A549 (cell line): ENCODE measurements around the gene GPAM. TPM values are rescaled to one million over a fixed set of nuclear protein-coding genes. Genes with fewer than 3 reads are reported as not detected.

ENCODE experiments used
- ATAC-seq, 2 experiments: fragments of 200-7000 bp in 1 of 2; fragments of >200 bp in 1 of 2; cut with Nextera tagmentation in 1 of 2; cut with Tn5 transposase in 1 of 2; 3 replicates each; pipeline versions ENCODE4 v1.8.0 to v1.9.1; 2018 to 2020; ENCODE audit warnings: mild to moderate bottlenecking in 1 of 2, moderate library complexity in 1 of 2
- CTCF ChIA-PET: fragments of 300-600 bp; sonication (Branson Sonifier 250); formaldehyde crosslinking; extraction: SDS; loops from one replicate; lab custom pipeline; 2021; ENCODE audit warnings: antibody characterized with exemption, inconsistent platforms; lab: Yijun Ruan, JAX
- POLR2A ChIA-PET: fragments of 350-600 bp; formaldehyde crosslinking; extraction: SDS; loops from one replicate; lab custom pipeline; 2021; ENCODE audit warnings: antibody characterized with exemption, inconsistent platforms; lab: Yijun Ruan, JAX
- DNase-seq, 2 experiments: peaks; one replicate each; pipeline versions ENCODE4 v3.0.0 to v3.0.0-alpha.2; 2011 to 2016; ENCODE audit warnings: low read depth in 1 of 2, low spot score in 1 of 2
- FAIRE-seq: peaks from 2 replicates; lab custom pipeline; 2011; peaks lifted over from hg19 to GRCh38; lab: Jason Lieb, UNC
- H3K27ac ChIP-seq, 2 experiments: fragments of >200 bp; sonication (Bioruptor Twin); formaldehyde crosslinking; 3 replicates each; pipeline ENCODE4 v1.5.1; 2016 to 2017
- H3K4me1 ChIP-seq: fragments of >200 bp; sonication (Bioruptor Twin); formaldehyde crosslinking; 3 replicates; pipeline ENCODE4 v1.6.1; 2016
- H3K4me2 ChIP-seq: fragments of >200 bp; sonication (Bioruptor Twin); formaldehyde crosslinking; 3 replicates; pipeline ENCODE4 v1.6.1; 2016
- H3K4me3 ChIP-seq: fragments of >200 bp; sonication (Bioruptor Twin); formaldehyde crosslinking; 3 replicates; pipeline ENCODE4 v1.5.1; 2016
- H3K9me3 ChIP-seq: fragments of >200 bp; sonication (Bioruptor Twin); formaldehyde crosslinking; 3 replicates; pipeline ENCODE4 v1.6.1; 2016
- CEBPB ChIP-seq, 2 experiments: fragments of >200 bp in 1 of 2; sonication (Bioruptor Twin) in 1 of 2; formaldehyde crosslinking in 1 of 2; IDR thresholded peaks; 2 replicates each; pipeline ENCODE4 v1.6.1; 2012 to 2016
- EHMT2 ChIP-seq: fragments of 200-600 bp; sonication (generic); IDR thresholded peaks from 2 replicates; pipeline ENCODE4 v1.6.1; 2016; ENCODE audit warnings: antibody characterized with exemption, low read depth, mild to moderate bottlenecking, moderate library complexity
- HOXA7 ChIP-seq: fragments of 250-450 bp; sonication (Bioruptor Pico); IDR thresholded peaks from 2 replicates; pipeline ENCODE4 v1.5.0; 2020; ENCODE audit warnings: mild to moderate bottlenecking, moderate library complexity
- HOXB5 ChIP-seq: fragments of 250-450 bp; sonication (Bioruptor Pico); IDR thresholded peaks from 2 replicates; pipeline ENCODE4 v1.5.0; 2020; ENCODE audit warnings: mild to moderate bottlenecking, moderate library complexity
- KDM1A ChIP-seq: fragments of 200-600 bp; sonication (generic); IDR thresholded peaks from 2 replicates; pipeline ENCODE4 v1.6.1; 2016; ENCODE audit warnings: low read depth, mild to moderate bottlenecking
- KDM5A ChIP-seq: fragments of 200-600 bp; sonication (generic); IDR thresholded peaks from 2 replicates; pipeline ENCODE4 v1.6.1; 2016; ENCODE audit warnings: antibody characterized with exemption, mild to moderate bottlenecking
- MAFK ChIP-seq: fragments of 450-650 bp; IDR thresholded peaks from 2 replicates; pipeline ENCODE4 v1.6.1; 2014; ENCODE audit not compliant: partially characterized antibody
- NFE2L2 ChIP-seq: fragments of 150-350 bp; conservative IDR thresholded peaks from 2 replicates; pipeline ENCODE4 v1.6.1; 2014; ENCODE audit warnings: low read length
- NPAS2 ChIP-seq: fragments of 250-450 bp; sonication (Bioruptor Pico); IDR thresholded peaks from 2 replicates; pipeline ENCODE4 v1.8.0; 2022; ENCODE audit warnings: mild to moderate bottlenecking, moderate library complexity, borderline replicate concordance
- PHF8 ChIP-seq: fragments of 200-600 bp; sonication (generic); IDR thresholded peaks from 2 replicates; pipeline ENCODE4 v1.6.1; 2016; ENCODE audit warnings: low read depth, mild to moderate bottlenecking, antibody characterized with exemption, moderate library complexity, borderline replicate concordance
- POLR2A ChIP-seq: IDR thresholded peaks from 2 replicates; pipeline ENCODE4 v1.6.1; 2012; ENCODE audit warnings: mild to moderate bottlenecking, low read length
- POLR2AphosphoS2 ChIP-seq: conservative IDR thresholded peaks from 2 replicates; pipeline ENCODE4 v1.6.1; 2012; ENCODE audit warnings: low read length, improper control_type of control experiment, inconsistent platforms
- RAD21 ChIP-seq, 2 experiments: fragments of >200 bp in 1 of 2; sonication (Bioruptor Twin) in 1 of 2; formaldehyde crosslinking in 1 of 2; IDR thresholded peaks in 1 of 2; conservative IDR thresholded peaks in 1 of 2; 2 replicates in 1 of 2; 3 replicates in 1 of 2; pipeline ENCODE4 v1.6.1; 2012 to 2018; ENCODE audit warnings: inconsistent platforms in 1 of 2
- RARB ChIP-seq: fragments of 250-450 bp; sonication (Bioruptor Pico); IDR thresholded peaks from 2 replicates; pipeline ENCODE4 v1.8.0; 2021; ENCODE audit warnings: mild to moderate bottlenecking, moderate library complexity
- RCOR1 ChIP-seq: fragments of 150-350 bp; IDR thresholded peaks from 2 replicates; pipeline ENCODE4 v1.6.1; 2014; ENCODE audit warnings: antibody characterized with exemption, low read length, low read depth
- RFX5 ChIP-seq: fragments of 450-650 bp; IDR thresholded peaks from 2 replicates; pipeline ENCODE4 v1.7.1; 2014; ENCODE audit warnings: antibody characterized with exemption, mild to moderate bottlenecking, moderate library complexity
- SREBF2 ChIP-seq: fragments of 450-650 bp; IDR thresholded peaks from 2 replicates; pipeline ENCODE4 v1.6.1; 2014; ENCODE audit warnings: mild to moderate bottlenecking, moderate library complexity
- TFCP2L1 ChIP-seq: fragments of 250-450 bp; sonication (Bioruptor Pico); IDR thresholded peaks from 2 replicates; pipeline ENCODE4 v1.5.0; 2021; ENCODE audit warnings: mild to moderate bottlenecking
- ZC3H11A ChIP-seq: fragments of 450-650 bp; IDR thresholded peaks from 2 replicates; pipeline ENCODE4 v1.6.1; 2014; ENCODE audit warnings: antibody characterized with exemption, mild to moderate bottlenecking
- ZSCAN20 ChIP-seq: fragments of 250-450 bp; sonication (Bioruptor Pico); IDR thresholded peaks from 2 replicates; pipeline ENCODE4 v1.8.0; 2022; ENCODE audit warnings: mild to moderate bottlenecking, moderate library complexity
- WGBS: methylation state at CpG from one replicate; pipeline ENCODE4 v1.1.6; 2017; ENCODE audit errors: missing lambda C conversion rate; 5-methylcytosine and 5-hydroxymethylcytosine counted together
- polyA plus RNA-seq, 4 experiments: library from polyadenylated mRNA; depleted of rRNA in 3 of 4; stranded (reverse); fragments of >200 nt; fragmentation: RNase III in 1 of 4; extraction: RNeasy Plus Mini Kit Qiagen cat#74134 plus additional on column Dnase treatment in 1 of 4; gene quantifications; 2 replicates in 3 of 4; 3 replicates in 1 of 4; pipeline ENCODE4 v1.2.3, GENCODE V29; 2011 to 2017
- TF ChIP-seq, protein P1 (sequence below): fragments of 450-650 bp; IDR thresholded peaks from 2 replicates; pipeline ENCODE4 v1.6.1; 2014; ENCODE audit warnings: antibody characterized with exemption
- TF ChIP-seq, protein P2 (sequence below): fragments of 250-450 bp; sonication (Bioruptor Pico); IDR thresholded peaks from 2 replicates; pipeline ENCODE4 v1.5.0; 2021; ENCODE audit warnings: mild to moderate bottlenecking, moderate library complexity, borderline replicate concordance
- TF ChIP-seq, protein P3 (sequence below): fragments of 250-450 bp; sonication (Bioruptor Pico); IDR thresholded peaks from 2 replicates; pipeline ENCODE4 v1.5.0; 2020; ENCODE audit warnings: low read depth, mild to moderate bottlenecking, moderate library complexity
- TF ChIP-seq, protein P4 (sequence below): IDR thresholded peaks from 2 replicates; pipeline ENCODE4 v1.6.1; 2012; ENCODE audit warnings: low read depth, borderline replicate concordance
- TF ChIP-seq, protein P5 (sequence below): IDR thresholded peaks from 2 replicates; pipeline ENCODE4 v1.6.1; 2012
- TF ChIP-seq, protein P6 (sequence below): fragments of >200 bp; sonication (Bioruptor Twin); formaldehyde crosslinking; IDR thresholded peaks from 3 replicates; pipeline ENCODE4 v1.6.1; 2016

GPAM gene
- polyA plus RNA-seq, 2 of the 4 experiments (the other 2 are of a cell fraction), result 5.7 to 13.3 TPM

DNA sequence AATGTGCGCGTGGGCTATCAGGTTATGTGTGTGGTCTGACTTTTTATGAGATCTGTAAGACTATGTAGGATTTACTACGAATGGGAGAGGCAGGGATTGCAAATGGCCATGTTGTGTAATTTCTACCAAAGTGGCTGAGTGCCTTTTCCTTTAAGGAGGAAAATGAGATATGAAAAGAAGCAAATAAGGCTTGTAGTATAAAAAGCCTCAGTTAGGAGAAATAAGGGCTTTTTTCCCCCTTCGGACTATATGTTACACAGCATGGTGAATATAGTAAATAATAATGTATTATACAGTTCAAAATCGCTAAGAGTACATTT lies 447 bp upstream of the GPAM start:
- peak overlapping the region; percentile 91 to 92 for H3K27ac ChIP-seq
- peak overlapping the region; percentile 93 for H3K4me3 ChIP-seq
- CTCF ChIA-PET, result interaction anchor here (1.4 to 3.4 kb wide), 6 partner anchors 11 to 288 kb away, joined by 3 to 16 read pairs (median 6); no protein-coding TSS in a partner anchor
- FAIRE-seq (no peak), ATAC-seq (no peak), DNase-seq (no peak)
- WGBS, result 2% methylated on average over 5 of the region's 5 CpGs
- peaks cover 11% of the 10 kb centered on the region; the same call in 2 of the 3 replicates for H3K4me1 ChIP-seq
- peaks cover 16% of the 10 kb centered on the region; the same call in 1 of the 3 replicates for H3K9me3 ChIP-seq
- TF ChIP-seq RCOR1, result no peak
- TF ChIP-seq RARB (CRISPR knock-in tag), result no peak
- TF ChIP-seq HOXA7 (CRISPR knock-in tag), result no peak
- TF ChIP-seq, protein P1, sequence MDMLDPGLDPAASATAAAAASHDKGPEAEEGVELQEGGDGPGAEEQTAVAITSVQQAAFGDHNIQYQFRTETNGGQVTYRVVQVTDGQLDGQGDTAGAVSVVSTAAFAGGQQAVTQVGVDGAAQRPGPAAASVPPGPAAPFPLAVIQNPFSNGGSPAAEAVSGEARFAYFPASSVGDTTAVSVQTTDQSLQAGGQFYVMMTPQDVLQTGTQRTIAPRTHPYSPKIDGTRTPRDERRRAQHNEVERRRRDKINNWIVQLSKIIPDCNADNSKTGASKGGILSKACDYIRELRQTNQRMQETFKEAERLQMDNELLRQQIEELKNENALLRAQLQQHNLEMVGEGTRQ, result no peak
- TF ChIP-seq EHMT2, result no peak
- TF ChIP-seq, protein P2, sequence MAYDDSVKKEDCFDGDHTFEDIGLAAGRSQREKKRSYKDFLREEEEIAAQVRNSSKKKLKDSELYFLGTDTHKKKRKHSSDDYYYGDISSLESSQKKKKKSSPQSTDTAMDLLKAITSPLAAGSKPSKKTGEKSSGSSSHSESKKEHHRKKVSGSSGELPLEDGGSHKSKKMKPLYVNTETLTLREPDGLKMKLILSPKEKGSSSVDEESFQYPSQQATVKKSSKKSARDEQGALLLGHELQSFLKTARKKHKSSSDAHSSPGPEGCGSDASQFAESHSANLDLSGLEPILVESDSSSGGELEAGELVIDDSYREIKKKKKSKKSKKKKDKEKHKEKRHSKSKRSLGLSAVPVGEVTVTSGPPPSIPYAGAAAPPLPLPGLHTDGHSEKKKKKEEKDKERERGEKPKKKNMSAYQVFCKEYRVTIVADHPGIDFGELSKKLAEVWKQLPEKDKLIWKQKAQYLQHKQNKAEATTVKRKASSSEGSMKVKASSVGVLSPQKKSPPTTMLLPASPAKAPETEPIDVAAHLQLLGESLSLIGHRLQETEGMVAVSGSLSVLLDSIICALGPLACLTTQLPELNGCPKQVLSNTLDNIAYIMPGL (CRISPR knock-in tag), result no peak
- no peak for TF ChIP-seq NFE2L2
- no peak for TF ChIP-seq ZSCAN20 (CRISPR knock-in tag)
- TF ChIP-seq ZC3H11A, result no peak
- TF ChIP-seq SREBF2, result no peak
- no peak for TF ChIP-seq POLR2A
- TF ChIP-seq RAD21 (conservative IDR thresholded peaks at IDR 0.05 in 1 of 2, IDR thresholded peaks at IDR 0.05 in 1 of 2), result no peak
- TF ChIP-seq, protein P3, sequence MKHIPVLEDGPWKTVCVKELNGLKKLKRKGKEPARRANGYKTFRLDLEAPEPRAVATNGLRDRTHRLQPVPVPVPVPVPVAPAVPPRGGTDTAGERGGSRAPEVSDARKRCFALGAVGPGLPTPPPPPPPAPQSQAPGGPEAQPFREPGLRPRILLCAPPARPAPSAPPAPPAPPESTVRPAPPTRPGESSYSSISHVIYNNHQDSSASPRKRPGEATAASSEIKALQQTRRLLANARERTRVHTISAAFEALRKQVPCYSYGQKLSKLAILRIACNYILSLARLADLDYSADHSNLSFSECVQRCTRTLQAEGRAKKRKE (CRISPR knock-in tag), result no peak
- TF ChIP-seq POLR2AphosphoS2, result no peak
- TF ChIP-seq, protein P4, sequence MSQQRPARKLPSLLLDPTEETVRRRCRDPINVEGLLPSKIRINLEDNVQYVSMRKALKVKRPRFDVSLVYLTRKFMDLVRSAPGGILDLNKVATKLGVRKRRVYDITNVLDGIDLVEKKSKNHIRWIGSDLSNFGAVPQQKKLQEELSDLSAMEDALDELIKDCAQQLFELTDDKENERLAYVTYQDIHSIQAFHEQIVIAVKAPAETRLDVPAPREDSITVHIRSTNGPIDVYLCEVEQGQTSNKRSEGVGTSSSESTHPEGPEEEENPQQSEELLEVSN, result no peak
- POLR2A ChIA-PET, result interaction anchor here (0.8 to 1.4 kb wide), 6 partner anchors 11 to 263 kb away, joined by 3 to 5 read pairs (median 3); partner anchors contain the start of genes VTI1A and ZDHHC6
- H3K4me2 ChIP-seq, result peak overlapping the region; percentile 97

DNA sequence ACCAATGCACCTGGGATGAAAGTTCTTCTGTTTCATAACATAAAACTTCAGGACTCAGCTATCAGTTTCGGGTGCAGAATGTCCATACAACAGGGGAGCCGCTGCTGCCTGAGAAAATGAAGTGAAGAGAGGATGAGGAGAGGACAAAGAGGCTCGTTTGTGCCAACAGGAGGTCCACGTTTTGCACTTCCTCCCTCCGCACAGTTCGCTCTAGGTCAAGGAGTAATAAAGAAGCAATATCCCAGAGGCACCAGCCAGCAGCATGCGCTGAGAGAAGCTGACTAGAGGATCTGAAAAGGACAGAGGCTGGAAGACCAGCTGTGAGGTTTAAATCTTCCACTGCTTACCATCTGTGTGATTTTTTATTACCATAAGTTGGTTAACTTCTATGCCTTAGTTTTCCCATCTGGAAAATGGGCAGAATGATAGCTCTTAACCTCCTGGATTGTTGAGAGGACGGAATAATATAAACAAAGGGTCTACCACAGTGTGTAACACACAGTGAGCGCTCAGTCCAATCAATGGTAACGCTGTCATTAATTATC lies 709 bp downstream of the GPAM start:
- DNase-seq, result no peak
- H3K9me3 ChIP-seq, result peaks cover 16% of the 10 kb centered on the region; the same call in 1 of the 3 replicates
- WGBS, result 48% methylated on average over 10 of the region's 10 CpGs
- H3K27ac ChIP-seq, result peak overlapping the region; percentile 91 to 92
- FAIRE-seq, result no peak
- peaks cover 11% of the 10 kb centered on the region; the same call in 2 of the 3 replicates for H3K4me1 ChIP-seq
- POLR2A ChIA-PET, result interaction anchor here (0.6 to 1.4 kb wide), 7 partner anchors 19 to 264 kb away, joined by 3 to 5 read pairs (median 4); partner anchors contain the start of genes VTI1A and ZDHHC6
- peak overlapping the region; percentile 97 for H3K4me2 ChIP-seq
- no peak for ATAC-seq
- peak overlapping the region; percentile 93 for H3K4me3 ChIP-seq
- TF ChIP-seq NPAS2 (CRISPR knock-in tag), result no peak
- TF ChIP-seq KDM1A, result peak; percentile 92
- CTCF ChIA-PET, result interaction anchor here (2.0 to 3.4 kb wide), 5 partner anchors 10 to 289 kb away, joined by 5 to 16 read pairs (median 8); no protein-coding TSS in a partner anchor

DNA sequence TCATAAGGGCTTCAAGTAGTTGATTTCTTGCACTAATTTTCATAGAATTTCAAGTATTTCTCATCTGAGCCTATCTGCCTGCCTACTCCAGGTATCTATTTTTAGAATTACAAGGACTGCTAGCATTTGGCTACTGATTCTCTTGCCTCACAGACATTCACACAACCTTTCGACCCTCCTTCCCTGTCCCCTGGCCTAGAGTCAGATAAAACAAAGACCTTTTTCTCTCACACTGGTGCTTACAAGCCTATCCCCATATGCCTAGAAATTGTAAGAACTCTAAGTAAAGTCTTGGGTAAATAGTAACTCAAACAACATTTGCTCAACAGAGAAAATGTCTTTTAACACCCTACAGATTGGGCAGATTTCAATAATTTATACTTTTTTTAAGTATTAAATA lies 6.3 kb downstream of the GPAM start:
- no peak for ATAC-seq
- TF ChIP-seq RCOR1 (no peak), KDM5A (no peak), HOXB5 (CRISPR knock-in tag) (no peak), CEBPB (IDR thresholded peaks at IDR 0.05) (no peak), TFCP2L1 (CRISPR knock-in tag) (no peak), MAFK (no peak), PHF8 (no peak), HOXA7 (CRISPR knock-in tag) (no peak), RFX5 (no peak), NPAS2 (CRISPR knock-in tag) (no peak)
- TF ChIP-seq, protein P5, sequence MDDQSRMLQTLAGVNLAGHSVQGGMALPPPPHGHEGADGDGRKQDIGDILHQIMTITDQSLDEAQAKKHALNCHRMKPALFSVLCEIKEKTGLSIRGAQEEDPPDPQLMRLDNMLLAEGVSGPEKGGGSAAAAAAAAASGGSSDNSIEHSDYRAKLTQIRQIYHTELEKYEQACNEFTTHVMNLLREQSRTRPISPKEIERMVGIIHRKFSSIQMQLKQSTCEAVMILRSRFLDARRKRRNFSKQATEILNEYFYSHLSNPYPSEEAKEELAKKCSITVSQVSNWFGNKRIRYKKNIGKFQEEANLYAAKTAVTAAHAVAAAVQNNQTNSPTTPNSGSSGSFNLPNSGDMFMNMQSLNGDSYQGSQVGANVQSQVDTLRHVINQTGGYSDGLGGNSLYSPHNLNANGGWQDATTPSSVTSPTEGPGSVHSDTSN, result no peak
- TF ChIP-seq, protein P6, sequence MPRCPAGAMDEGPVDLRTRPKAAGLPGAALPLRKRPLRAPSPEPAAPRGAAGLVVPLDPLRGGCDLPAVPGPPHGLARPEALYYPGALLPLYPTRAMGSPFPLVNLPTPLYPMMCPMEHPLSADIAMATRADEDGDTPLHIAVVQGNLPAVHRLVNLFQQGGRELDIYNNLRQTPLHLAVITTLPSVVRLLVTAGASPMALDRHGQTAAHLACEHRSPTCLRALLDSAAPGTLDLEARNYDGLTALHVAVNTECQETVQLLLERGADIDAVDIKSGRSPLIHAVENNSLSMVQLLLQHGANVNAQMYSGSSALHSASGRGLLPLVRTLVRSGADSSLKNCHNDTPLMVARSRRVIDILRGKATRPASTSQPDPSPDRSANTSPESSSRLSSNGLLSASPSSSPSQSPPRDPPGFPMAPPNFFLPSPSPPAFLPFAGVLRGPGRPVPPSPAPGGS, result no peak
- ChIA-PET CTCF (interaction anchor here (0.6 kb wide), 1 partner anchor 135 kb away, joined by 4 read pairs; no protein-coding TSS in a partner anchor), POLR2A (no interaction called here)
- Histone ChIP-seq H3K27ac (no peak overlapping the region), H3K4me3 (no peak overlapping the region), H3K4me2 (no peak overlapping the region), H3K4me1 (peaks cover under 1% of the 10 kb centered on the region; the same call in 1 of the 3 replicates), H3K9me3 (no peaks in the 10 kb centered on the region)
- WGBS, result 90% methylated on average over 1 of the region's 1 CpG
- no peak for FAIRE-seq
- no peak for DNase-seq
